Astrocyte (in vitro differentiated cells and primary cell): ENCODE results near the gene ADGRG6. TPM values are rescaled to one million over a fixed set of nuclear protein-coding genes. Genes with fewer than 3 reads are reported as not detected.

Experiments
- DNase-seq: peaks from one replicate; pipeline ENCODE4 v3.0.0-alpha.2; 2010; ENCODE audit warnings: low read depth
- FAIRE-seq: peaks from 2 replicates; lab custom pipeline; 2011; peaks lifted over from hg19 to GRCh38; lab: Jason Lieb, UNC
- H2AFZ ChIP-seq: 2 replicates; pipeline ENCODE4 v1.6.0; 2012; ENCODE audit warnings: low read depth, low read length, inconsistent platforms
- H3K27ac ChIP-seq: 2 replicates; pipeline ENCODE4 v1.5.1; 2011; ENCODE audit warnings: low read depth, low read length, inconsistent platforms
- H3K27me3 ChIP-seq: 2 replicates; pipeline ENCODE4 v1.6.0; 2011; ENCODE audit warnings: low read length, inconsistent platforms; ENCODE audit not compliant: insufficient read depth
- H3K36me3 ChIP-seq: 2 replicates; pipeline ENCODE4 v1.5.1; 2011; ENCODE audit warnings: low read length, inconsistent platforms; ENCODE audit not compliant: insufficient read depth
- H3K4me1 ChIP-seq: 2 replicates; pipeline ENCODE4 v1.5.1; 2011; ENCODE audit warnings: low read length, inconsistent platforms; ENCODE audit not compliant: insufficient read depth
- H3K4me2 ChIP-seq: 2 replicates; pipeline ENCODE4 v1.6.0; 2012; ENCODE audit warnings: low read length, inconsistent platforms
- H3K4me3 ChIP-seq: 2 replicates; pipeline ENCODE4 v1.5.1; 2011; ENCODE audit warnings: low read depth, mild to moderate bottlenecking, low read length, inconsistent platforms; ENCODE audit not compliant: insufficient read depth
- H3K79me2 ChIP-seq: 2 replicates; pipeline ENCODE4 v1.6.0; 2012; ENCODE audit warnings: mild to moderate bottlenecking, low read length, inconsistent platforms; ENCODE audit not compliant: insufficient read depth
- H3K9ac ChIP-seq: 2 replicates; pipeline ENCODE4 v1.6.0; 2012; ENCODE audit warnings: mild to moderate bottlenecking, low read length, inconsistent platforms
- H3K9me3 ChIP-seq: 2 replicates; pipeline ENCODE4 v1.5.1; 2012; ENCODE audit warnings: low read depth, mild to moderate bottlenecking, low read length, inconsistent platforms; ENCODE audit not compliant: insufficient read depth
- H4K20me1 ChIP-seq: 2 replicates; pipeline ENCODE4 v1.6.0; 2012; ENCODE audit warnings: low read length, inconsistent platforms; ENCODE audit not compliant: insufficient read depth
- H3K27ac Mint-ChIP-seq: one replicate; pipeline ENCODE4 v1.8.0; 2021; ENCODE audit warnings: mild to moderate bottlenecking, mixed read lengths; ENCODE audit not compliant: unreplicated experiment
- H3K27me3 Mint-ChIP-seq: one replicate; pipeline ENCODE4 v1.8.0; 2021; ENCODE audit warnings: low read depth, mixed read lengths; ENCODE audit not compliant: unreplicated experiment
- H3K36me3 Mint-ChIP-seq: one replicate; pipeline ENCODE4 v1.8.0; 2021; ENCODE audit warnings: low read depth, mixed read lengths; ENCODE audit not compliant: unreplicated experiment
- H3K4me1 Mint-ChIP-seq: one replicate; pipeline ENCODE4 v1.8.0; 2021; ENCODE audit warnings: low read depth, mixed read lengths; ENCODE audit not compliant: unreplicated experiment
- H3K4me3 Mint-ChIP-seq: one replicate; pipeline ENCODE4 v1.8.0; 2021; ENCODE audit warnings: mild to moderate bottlenecking, moderate library complexity, mixed read lengths; ENCODE audit not compliant: unreplicated experiment
- H3K9me3 Mint-ChIP-seq: one replicate; pipeline ENCODE4 v1.8.0; 2021; ENCODE audit warnings: mild to moderate bottlenecking, mixed read lengths; ENCODE audit not compliant: unreplicated experiment
- EZH2 ChIP-seq: IDR thresholded peaks from 2 replicates; pipeline ENCODE4 v1.6.1; 2012; ENCODE audit warnings: mild to moderate bottlenecking, low read length, inconsistent platforms; ENCODE audit not compliant: insufficient read depth
- total RNA-seq: library from RNA; stranded (reverse); gene quantifications from 2 replicates; pipeline ENCODE4 v1.2.1, GENCODE V29; 2021
- TF ChIP-seq, protein P1 (sequence below): IDR thresholded peaks from 2 replicates; pipeline ENCODE4 v1.5.1; 2011; ENCODE audit warnings: low read depth, mild to moderate bottlenecking, inconsistent platforms, low read length, moderate library complexity; ENCODE audit not compliant: insufficient read depth

Gene ADGRG6
- total RNA-seq, 1 donor from 2014 or later, result 98.2 TPM

DNA sequence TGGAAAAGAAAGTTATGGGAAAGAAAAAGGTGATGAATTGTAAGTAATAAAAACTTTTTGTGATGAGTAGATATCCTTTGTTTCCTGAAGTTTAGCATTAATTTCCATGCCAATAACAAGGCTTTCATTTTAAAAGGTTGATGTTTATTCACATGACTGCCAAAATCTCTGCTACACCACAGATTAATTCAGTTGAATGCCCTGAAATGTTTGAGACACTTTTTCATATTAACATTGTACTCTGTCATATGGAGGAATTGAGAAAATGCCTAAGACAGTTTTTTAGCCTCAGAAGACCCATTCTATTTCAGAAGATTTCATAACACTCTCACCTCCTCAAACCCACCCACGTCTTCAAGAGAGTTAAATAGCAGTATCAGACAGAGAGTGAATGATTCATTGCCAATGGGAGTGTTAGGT is 115.5 kb downstream of the ADGRG6 start:
- Mint-ChIP-seq H3K4me1 (peaks cover 46% of the 10 kb centered on the region), H3K27ac (peak overlapping the region; percentile 98), H3K9me3 (no peaks in the 10 kb centered on the region), H3K36me3 (peaks cover 16% of the 10 kb centered on the region), H3K4me3 (no peak overlapping the region), H3K27me3 (no peaks in the 10 kb centered on the region)
- FAIRE-seq, result peak; percentile 37
- Histone ChIP-seq H3K27ac (peak overlapping the region; percentile 98), H3K9ac (peak overlapping the region; percentile 77), H3K4me1 (peaks cover 29% of the 10 kb centered on the region), H3K4me3 (no peak overlapping the region), H3K9me3 (no peaks in the 10 kb centered on the region), H4K20me1 (no peaks in the 10 kb centered on the region), H3K36me3 (no peaks in the 10 kb centered on the region), H3K79me2 (no peaks in the 10 kb centered on the region), H2AFZ (no peak overlapping the region), H3K27me3 (no peaks in the 10 kb centered on the region), H3K4me2 (peak overlapping the region; percentile 56)
- TF ChIP-seq EZH2, result no peak
- TF ChIP-seq, protein P1, sequence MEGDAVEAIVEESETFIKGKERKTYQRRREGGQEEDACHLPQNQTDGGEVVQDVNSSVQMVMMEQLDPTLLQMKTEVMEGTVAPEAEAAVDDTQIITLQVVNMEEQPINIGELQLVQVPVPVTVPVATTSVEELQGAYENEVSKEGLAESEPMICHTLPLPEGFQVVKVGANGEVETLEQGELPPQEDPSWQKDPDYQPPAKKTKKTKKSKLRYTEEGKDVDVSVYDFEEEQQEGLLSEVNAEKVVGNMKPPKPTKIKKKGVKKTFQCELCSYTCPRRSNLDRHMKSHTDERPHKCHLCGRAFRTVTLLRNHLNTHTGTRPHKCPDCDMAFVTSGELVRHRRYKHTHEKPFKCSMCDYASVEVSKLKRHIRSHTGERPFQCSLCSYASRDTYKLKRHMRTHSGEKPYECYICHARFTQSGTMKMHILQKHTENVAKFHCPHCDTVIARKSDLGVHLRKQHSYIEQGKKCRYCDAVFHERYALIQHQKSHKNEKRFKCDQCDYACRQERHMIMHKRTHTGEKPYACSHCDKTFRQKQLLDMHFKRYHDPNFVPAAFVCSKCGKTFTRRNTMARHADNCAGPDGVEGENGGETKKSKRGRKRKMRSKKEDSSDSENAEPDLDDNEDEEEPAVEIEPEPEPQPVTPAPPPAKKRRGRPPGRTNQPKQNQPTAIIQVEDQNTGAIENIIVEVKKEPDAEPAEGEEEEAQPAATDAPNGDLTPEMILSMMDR, result no peak
- DNase-seq, result peak; percentile 76

DNA sequence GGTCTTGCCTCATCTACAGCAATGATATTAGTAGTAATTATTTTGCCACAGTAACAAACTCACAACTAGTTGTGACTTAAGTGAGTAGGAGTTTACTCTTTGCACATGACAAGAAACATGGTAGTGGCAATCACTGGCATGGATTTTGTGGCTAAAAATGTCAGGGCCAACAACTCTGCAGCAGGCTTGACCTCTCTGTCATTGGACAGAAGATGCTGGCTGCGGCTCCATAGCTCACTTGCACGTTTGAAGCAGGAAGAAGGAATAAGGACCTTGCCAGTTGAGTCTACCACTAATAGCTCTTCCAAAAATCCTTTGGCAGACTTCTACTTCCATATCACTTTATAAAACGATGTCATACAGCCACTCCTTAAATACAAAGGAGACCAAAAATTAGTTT is 117.3 kb downstream of the ADGRG6 start:
- no peak for FAIRE-seq
- Histone ChIP-seq H3K36me3 (no peaks in the 10 kb centered on the region), H3K9me3 (no peaks in the 10 kb centered on the region), H3K79me2 (no peaks in the 10 kb centered on the region), H3K4me1 (peaks cover 19% of the 10 kb centered on the region), H2AFZ (no peak overlapping the region), H3K27ac (no peak overlapping the region), H3K4me2 (no peak overlapping the region), H3K4me3 (no peak overlapping the region), H3K9ac (no peak overlapping the region), H4K20me1 (no peaks in the 10 kb centered on the region), H3K27me3 (no peaks in the 10 kb centered on the region)
- DNase-seq, result no peak
- H3K27me3 Mint-ChIP-seq, result no peaks in the 10 kb centered on the region
- TF ChIP-seq, protein P1, result no peak
- no peak for TF ChIP-seq EZH2
- no peak overlapping the region for H3K4me3 Mint-ChIP-seq
- no peak overlapping the region for H3K27ac Mint-ChIP-seq
- H3K4me1 Mint-ChIP-seq, result peaks cover 40% of the 10 kb centered on the region
- peaks cover 16% of the 10 kb centered on the region for H3K36me3 Mint-ChIP-seq
- H3K9me3 Mint-ChIP-seq, result no peaks in the 10 kb centered on the region

DNA sequence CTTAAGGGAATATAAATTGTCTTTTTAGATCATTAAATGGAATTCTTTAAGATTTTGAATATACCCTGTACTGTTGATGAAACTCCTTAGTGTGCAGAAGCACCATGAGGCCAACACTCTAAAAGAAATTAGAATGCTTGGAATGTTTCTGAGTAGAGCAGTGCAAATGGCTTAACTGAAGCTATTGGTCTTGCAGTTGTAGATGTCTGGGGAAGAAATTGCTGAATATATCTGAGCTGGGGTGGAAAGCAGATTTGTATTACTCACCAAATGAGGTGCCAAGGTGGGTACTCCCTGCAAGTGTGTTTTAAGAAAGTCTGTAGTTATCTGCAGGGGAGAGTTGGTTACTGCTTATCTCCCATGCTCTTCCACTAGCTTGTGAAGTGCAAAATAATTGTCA is 119.0 kb downstream of the ADGRG6 start:
- Histone ChIP-seq H3K9me3 (no peaks in the 10 kb centered on the region), H2AFZ (no peak overlapping the region), H3K4me2 (no peak overlapping the region), H3K4me1 (peaks cover 14% of the 10 kb centered on the region), H3K4me3 (no peak overlapping the region), H3K27me3 (no peaks in the 10 kb centered on the region), H3K9ac (no peak overlapping the region), H3K36me3 (no peaks in the 10 kb centered on the region), H3K79me2 (no peaks in the 10 kb centered on the region), H4K20me1 (no peaks in the 10 kb centered on the region), H3K27ac (no peak overlapping the region)
- Mint-ChIP-seq H3K4me3 (no peak overlapping the region), H3K36me3 (peaks cover 26% of the 10 kb centered on the region), H3K9me3 (no peaks in the 10 kb centered on the region), H3K27me3 (no peaks in the 10 kb centered on the region), H3K27ac (peak overlapping the region; percentile 72), H3K4me1 (peaks cover 31% of the 10 kb centered on the region)
- TF ChIP-seq, protein P1, result no peak
- no peak for TF ChIP-seq EZH2
- peak; percentile 16 for DNase-seq
- FAIRE-seq, result no peak
